AG04450 (cell line): ENCODE results near the gene ZBTB20. TPM values are rescaled to one million over a fixed set of nuclear protein-coding genes. Genes with fewer than 3 reads are reported as not detected.

Experiments used
- CTCF ChIA-PET: fragments of 300-600, 350-600 bp; formaldehyde crosslinking; extraction: SDS; loops from one replicate; lab custom pipeline; 2022; ENCODE audit warnings: antibody characterized with exemption, inconsistent platforms; lab: Charles Lee
- POLR2A ChIA-PET: fragments of 350-600 bp; formaldehyde crosslinking; extraction: SDS; loops from one replicate; lab custom pipeline; 2021; ENCODE audit warnings: antibody characterized with exemption, inconsistent platforms; lab: Yijun Ruan, JAX
- DNase-seq: peaks from one replicate; pipeline ENCODE4 v3.0.0-alpha.2; 2011; ENCODE audit warnings: low read depth, low spot score
- H3K27ac ChIP-seq: one replicate; pipeline ENCODE4 v1.5.1; 2012; ENCODE audit warnings: low read depth, low read length, control low read depth
- H3K27me3 ChIP-seq: one replicate; pipeline ENCODE4 v1.6.0; 2012; ENCODE audit warnings: low read length; ENCODE audit not compliant: control insufficient read depth, insufficient read depth
- H3K4me3 ChIP-seq: 2 replicates; pipeline ENCODE4 v1.5.1; 2011; ENCODE audit warnings: mild to moderate bottlenecking, low read depth, low read length, control low read depth
- H3K9me3 ChIP-seq: 2 replicates; pipeline ENCODE4 v1.5.1; 2012; ENCODE audit warnings: low read length; ENCODE audit not compliant: control insufficient read depth, insufficient read depth
- CTCF ChIP-seq: IDR thresholded peaks from 2 replicates; pipeline ENCODE4 v1.5.1; 2011; ENCODE audit warnings: low read depth, low read length, control low read depth, inconsistent platforms
- polyA plus RNA-seq: library from polyadenylated mRNA; depleted of rRNA; stranded (reverse); fragments of >200 nt; gene quantifications from 2 replicates; pipeline ENCODE4 v1.2.3, GENCODE V29; 2011

ZBTB20 gene
- polyA plus RNA-seq, 1 experiment = 3.0 TPM

- TF ChIP-seq CTCF = no peak
- ChIA-PET CTCF (interaction anchor here (0.8 to 1.3 kb wide), 2 partner anchors 105 to 763 kb away, joined by 3 to 5 read pairs; no protein-coding TSS in a partner anchor), POLR2A (interaction anchor here (0.6 to 1.7 kb wide), 5 partner anchors 32 to 636 kb away, joined by 3 to 10 read pairs (median 3); no protein-coding TSS in a partner anchor)
- no peaks in the 10 kb centered on the region for H3K9me3 ChIP-seq
- DNase-seq = peak; percentile 100
- no peaks in the 10 kb centered on the region for H3K27me3 ChIP-seq
- peak overlapping the region; percentile 89 for H3K27ac ChIP-seq
- peak overlapping the region; percentile 74 for H3K4me3 ChIP-seq
These were observed 447 bp upstream of the ZBTB20 start for GRCh38 chr3:115147329-115148141.

DNA sequence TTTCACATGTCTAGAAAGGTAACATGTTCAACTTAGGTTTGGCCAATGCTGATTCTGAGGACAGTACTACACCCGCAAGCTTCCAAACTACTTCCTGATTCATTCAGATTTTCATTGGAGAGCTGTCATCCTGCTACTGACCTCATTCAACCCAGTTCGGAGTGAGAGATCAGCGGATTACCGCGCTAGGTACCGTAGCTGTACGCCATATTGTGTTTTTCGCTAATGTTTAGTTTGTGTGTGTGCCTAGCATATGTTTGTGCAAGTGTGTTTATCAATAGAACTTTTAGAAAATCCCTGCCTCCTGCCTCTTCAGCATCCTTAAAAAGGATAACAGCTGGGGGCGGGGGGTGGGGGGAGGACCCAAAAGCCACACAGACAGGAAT, 1.1 kb downstream of the ZBTB20 start:
- ChIA-PET CTCF (interaction anchor here (0.6 to 1.5 kb wide), 4 partner anchors 53 to 639 kb away, joined by 4 to 5 read pairs (median 4); no protein-coding TSS in a partner anchor), POLR2A (interaction anchor here (0.6 to 1.7 kb wide), 10 partner anchors 9 to 639 kb away, joined by 3 to 11 read pairs (median 5); no protein-coding TSS in a partner anchor)
- peak; percentile 33 for DNase-seq

GRCh38 chr3:115141033-115141757, 5.9 kb downstream of the ZBTB20 start:
- no peak for DNase-seq
- TF ChIP-seq CTCF = no peak
- POLR2A ChIA-PET = no interaction called here
- CTCF ChIA-PET = no interaction called here
- no peak overlapping the region for H3K4me3 ChIP-seq
- H3K27me3 ChIP-seq = no peaks in the 10 kb centered on the region
- no peak overlapping the region for H3K27ac ChIP-seq
- H3K9me3 ChIP-seq = no peaks in the 10 kb centered on the region

More for the DNA sequence above, 1.1 kb downstream of the ZBTB20 start:
- Histone ChIP-seq H3K9me3 (no peaks in the 10 kb centered on the region), H3K27ac (peak overlapping the region; percentile 93), H3K27me3 (no peaks in the 10 kb centered on the region), H3K4me3 (peak overlapping the region; percentile 74)
- no peak for TF ChIP-seq CTCF

DNA sequence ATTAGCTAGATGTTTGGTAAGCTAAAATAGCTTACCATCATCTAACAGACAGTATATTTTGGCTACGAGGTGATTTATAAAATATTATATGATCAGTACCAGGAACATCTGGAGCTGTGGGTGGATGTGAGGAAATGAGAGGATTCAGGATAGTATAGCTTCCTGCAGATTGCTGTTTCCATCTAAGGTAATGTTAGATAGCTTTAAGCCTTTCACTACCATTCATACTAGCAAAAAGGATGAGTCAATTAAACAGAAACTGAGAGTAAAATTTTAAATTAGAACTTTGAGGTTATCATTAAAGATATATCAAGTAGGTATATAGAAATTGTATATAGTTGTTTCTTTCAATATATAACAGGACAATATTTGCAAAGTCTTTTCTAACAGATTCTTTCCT, 8.0 kb downstream of the ZBTB20 start:
- Histone ChIP-seq H3K27me3 (no peaks in the 10 kb centered on the region), H3K4me3 (no peak overlapping the region), H3K9me3 (no peaks in the 10 kb centered on the region), H3K27ac (no peak overlapping the region)
- no peak for TF ChIP-seq CTCF
- ChIA-PET CTCF (interaction anchor here (1.0 kb wide), 1 partner anchor 30 kb away, joined by 3 read pairs; no protein-coding TSS in a partner anchor), POLR2A (no interaction called here)
- DNase-seq = no peak
